ENCODE data around the gene POLR3H. TPM values are rescaled to one million over a fixed set of nuclear protein-coding genes. Genes with fewer than 3 reads are reported as not detected.

The POLR3H gene
- polyA plus RNA-seq, 3 donors, result 34.0 to 38.1 (median 34.5) TPM

- no peak for DNase-seq
Measured at GRCh38 chr22:41540006-41540315, 4.3 kb downstream of the POLR3H start.

GRCh38 chr22:41539146-41540005 is 4.9 kb downstream of the POLR3H start:
- no peak for DNase-seq

DNA sequence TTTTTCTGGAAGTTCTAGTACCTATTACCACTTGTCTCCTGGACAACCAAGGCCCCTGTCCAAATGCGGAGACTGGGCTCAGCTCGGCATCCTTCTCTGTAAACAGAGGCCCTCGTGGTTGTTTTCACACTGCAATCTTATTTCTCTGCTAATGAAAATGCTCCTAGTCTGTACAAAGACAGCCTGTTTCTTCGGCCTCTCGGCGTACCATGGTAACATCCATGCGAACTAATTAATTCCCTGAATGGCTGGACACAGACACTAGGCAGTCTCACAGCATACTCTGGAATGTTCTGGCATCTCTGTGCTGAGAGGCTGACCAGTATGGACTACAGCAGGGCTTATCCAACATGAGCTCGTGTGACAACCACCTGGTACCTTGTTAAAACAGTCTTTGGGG is 5.7 kb downstream of the POLR3H start:
- DNase-seq, result no peak

GRCh38 chr22:41537203-41537602 is 7.1 kb downstream of the POLR3H start:
- DNase-seq, result no peak

DNA sequence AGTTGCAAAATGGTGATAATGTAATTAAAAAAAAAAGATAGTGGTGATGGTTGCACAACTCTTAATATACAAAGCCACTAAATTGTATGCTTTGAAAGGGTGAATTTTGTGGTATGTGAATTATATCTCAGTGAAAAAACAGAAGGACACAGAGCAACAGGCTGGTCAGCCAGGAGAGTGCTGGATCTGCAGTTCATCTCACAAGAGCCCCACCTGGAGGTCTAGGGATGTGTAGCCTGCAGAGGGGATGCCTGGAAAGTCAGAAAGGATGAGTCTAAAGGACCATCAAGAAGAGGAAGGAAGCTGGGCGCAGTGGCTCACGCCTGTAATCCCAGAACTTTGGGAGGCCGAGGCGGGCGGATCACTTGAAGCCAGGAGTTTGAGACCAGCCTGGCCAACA is 9.0 kb downstream of the POLR3H start:
- no peak for DNase-seq

DNA sequence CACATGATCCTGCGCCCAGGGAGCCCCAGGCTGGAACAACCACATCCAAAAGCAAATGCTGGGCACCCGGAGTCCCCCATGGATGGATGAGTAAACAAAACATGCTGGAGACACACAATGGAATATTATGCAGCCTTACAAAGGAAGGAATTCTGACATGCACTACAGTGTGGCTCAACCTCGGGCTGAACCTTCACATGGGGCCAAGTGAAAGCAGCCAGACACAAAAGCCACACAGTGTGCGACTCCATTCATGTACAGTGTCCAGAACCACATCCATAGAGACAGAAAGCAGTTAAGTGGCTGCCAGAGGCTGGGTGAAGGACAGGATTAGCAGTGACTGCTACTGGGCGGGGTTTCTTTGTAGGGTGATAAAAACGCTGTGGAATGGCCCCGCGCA is 10.1 kb downstream of the POLR3H start:
- no peak for DNase-seq

- no peak for DNase-seq
Measured at GRCh38 chr22:41532908-41533825, 11.1 kb downstream of the POLR3H start.

- DNase-seq, result no peak
Measured at GRCh38 chr22:41531715-41532477, 12.4 kb downstream of the POLR3H start.

GRCh38 chr22:41530890-41531714 is 13.2 kb downstream of the POLR3H start:
- DNase-seq, result no peak

DNA sequence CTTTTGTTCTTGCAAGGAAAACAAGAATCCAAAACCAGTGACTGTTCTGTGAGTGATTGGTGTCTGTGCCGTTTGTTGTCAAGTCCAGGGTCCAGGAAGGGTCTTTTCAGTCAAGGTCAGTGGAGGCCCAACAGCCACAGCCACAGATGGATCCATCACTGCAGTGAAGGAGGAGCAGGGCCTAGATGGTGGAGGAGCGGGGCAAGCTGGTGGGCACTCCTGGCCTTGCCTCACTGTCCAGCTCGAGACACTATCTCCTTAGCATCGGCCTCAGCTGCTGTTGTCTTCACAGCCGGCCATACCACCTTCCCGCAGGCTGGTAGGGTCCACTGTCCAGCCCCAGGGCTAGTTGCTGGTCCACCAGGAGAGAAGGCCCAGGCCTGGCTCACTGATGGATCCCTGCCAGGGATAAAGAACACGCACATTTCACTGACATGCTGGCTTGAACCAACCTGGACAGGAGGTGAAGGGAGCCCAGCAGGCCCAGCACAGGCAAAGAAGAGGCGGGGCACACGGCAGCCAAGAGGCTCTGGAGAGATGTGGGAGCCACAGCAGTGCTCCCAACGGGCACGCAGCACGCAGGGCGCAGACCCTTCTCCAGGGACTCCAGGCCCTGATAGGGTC is 15.2 kb downstream of the POLR3H start:
- DNase-seq, result no peak

DNA sequence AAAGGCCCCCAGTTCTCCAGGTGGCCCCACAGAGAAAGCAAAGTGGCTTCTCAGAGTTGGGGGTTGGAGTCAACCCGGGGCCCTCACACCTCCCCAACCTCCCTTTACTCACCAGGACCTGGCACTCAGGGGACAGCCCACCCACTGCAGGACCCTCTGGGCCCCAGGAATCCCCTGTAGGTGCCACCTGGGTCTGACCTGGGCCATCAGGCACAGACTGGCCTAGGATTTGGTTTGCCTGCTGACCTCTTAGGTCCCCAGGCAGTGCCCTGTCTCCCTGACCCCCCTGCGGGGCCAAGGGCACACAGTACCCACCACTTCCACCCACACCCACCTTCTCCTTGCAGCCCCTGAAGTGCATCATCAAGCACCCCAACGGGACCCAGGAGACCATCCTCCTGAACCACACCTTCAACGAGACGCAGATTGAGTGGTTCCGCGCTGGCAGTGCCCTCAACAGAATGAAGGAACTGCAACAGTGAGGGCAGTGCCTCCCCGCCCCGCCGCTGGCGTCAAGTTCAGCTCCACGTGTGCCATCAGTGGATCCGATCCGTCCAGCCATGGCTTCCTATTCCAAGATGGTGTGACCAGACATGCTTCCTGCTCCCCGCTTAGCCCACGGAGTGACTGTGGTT is 16.0 kb downstream of the POLR3H start:
- no peak for DNase-seq

DNA sequence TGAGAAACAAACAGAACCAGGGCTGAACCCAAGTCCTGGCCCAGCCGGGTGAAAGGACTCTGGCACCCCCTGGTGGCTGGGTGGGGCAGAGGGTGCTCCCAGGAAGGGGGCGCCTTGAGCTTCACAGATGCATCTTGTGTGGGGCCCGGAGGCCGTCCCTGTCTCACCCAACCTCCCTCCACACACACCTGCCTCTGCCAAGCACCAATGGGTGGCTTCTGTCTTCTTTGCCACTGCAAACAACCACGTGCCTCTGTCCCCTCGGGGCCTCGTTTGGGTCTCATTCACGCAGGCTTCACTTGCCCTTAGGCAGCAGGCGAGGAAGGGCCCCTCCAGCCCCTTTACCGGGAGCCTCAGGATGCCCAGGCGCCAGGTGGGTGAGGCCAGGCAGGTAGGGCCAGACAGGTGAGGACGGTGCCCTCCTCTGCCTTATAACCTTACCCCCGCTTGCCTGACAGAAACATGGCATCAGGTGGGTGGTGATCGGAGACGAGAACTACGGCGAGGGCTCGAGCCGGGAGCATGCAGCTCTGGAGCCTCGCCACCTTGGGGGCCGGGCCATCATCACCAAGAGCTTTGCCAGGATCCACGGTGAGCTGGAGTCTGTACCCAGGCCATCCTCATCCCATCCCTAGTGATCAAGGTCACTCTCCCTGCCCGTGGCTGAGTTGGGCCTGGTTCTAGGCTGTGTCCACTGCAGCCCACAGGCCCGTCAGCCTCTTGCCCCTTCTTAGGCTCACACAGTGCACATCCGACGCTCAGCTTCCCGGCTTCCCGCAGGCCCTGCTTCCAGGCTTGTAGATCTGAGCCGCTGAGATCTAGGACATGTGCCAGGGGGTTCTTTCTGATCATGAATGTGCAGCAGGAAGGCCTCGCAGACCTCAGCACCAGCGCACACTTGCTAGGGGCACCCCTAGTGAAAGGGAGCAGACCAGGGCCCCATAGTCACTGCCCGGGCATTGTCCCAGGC is 17.2 kb downstream of the POLR3H start:
- no peak for DNase-seq

GRCh38 chr22:41526226-41526829 is 17.9 kb downstream of the POLR3H start:
- DNase-seq, result no peak

- no peak for DNase-seq
Measured at GRCh38 chr22:41525450-41526225, 18.6 kb downstream of the POLR3H start.

- DNase-seq, result no peak
Measured at GRCh38 chr22:41524809-41525449, 19.3 kb downstream of the POLR3H start.

GRCh38 chr22:41524251-41524661 is 20.0 kb downstream of the POLR3H start:
- no peak for DNase-seq

All from renal pelvis (tissue), 4 donors.